NCI-H187 treated with DMSO at 0.1 percent for 48 hours (cell line): Measurements from ENCODE around the gene TCF4.

Source experiments
- DNase-seq: peaks from one replicate; lab custom pipeline; 2025; lab: John Stamatoyannopoulos, UW

TCF4 gene

GRCh38 chr18:55585920-55586561 is 2.0 kb downstream of the TCF4 start:
- no peak for DNase-seq

- DNase-seq = no peak
Measured at GRCh38 chr18:55585065-55585919, 2.7 kb downstream of the TCF4 start.

- DNase-seq = no peak
Measured at GRCh38 chr18:55584201-55584600, 3.8 kb downstream of the TCF4 start.

GRCh38 chr18:55582325-55582724 is 5.7 kb downstream of the TCF4 start:
- DNase-seq = no peak

GRCh38 chr18:55579501-55580270 is 8.3 kb downstream of the TCF4 start:
- no peak for DNase-seq

- no peak for DNase-seq
Measured at GRCh38 chr18:55577812-55578539, 10.0 kb downstream of the TCF4 start.

GRCh38 chr18:55576001-55576400 is 12.0 kb downstream of the TCF4 start:
- DNase-seq = no peak

GRCh38 chr18:55575066-55575465 is 12.9 kb downstream of the TCF4 start:
- DNase-seq = no peak

GRCh38 chr18:55573386-55573785 is 14.6 kb downstream of the TCF4 start:
- no peak for DNase-seq

- DNase-seq = no peak
Measured at GRCh38 chr18:55570966-55571365, 17.0 kb downstream of the TCF4 start.

- DNase-seq = no peak
Measured at GRCh38 chr18:55566456-55566935, 21.5 kb downstream of the TCF4 start.

GRCh38 chr18:55559739-55560138 is 28.3 kb downstream of the TCF4 start:
- no peak for DNase-seq

GRCh38 chr18:55557211-55557610 is 30.8 kb downstream of the TCF4 start:
- DNase-seq = no peak

GRCh38 chr18:55555395-55556027 is 32.5 kb downstream of the TCF4 start:
- DNase-seq = no peak

GRCh38 chr18:55552526-55553189 is 35.3 kb downstream of the TCF4 start:
- DNase-seq = peak; percentile 84

GRCh38 chr18:55551227-55551626 is 36.8 kb downstream of the TCF4 start:
- no peak for DNase-seq

- no peak for DNase-seq
Measured at GRCh38 chr18:55550471-55550870, 37.5 kb downstream of the TCF4 start.

- DNase-seq = no peak
Measured at GRCh38 chr18:55549474-55550104, 38.4 kb downstream of the TCF4 start.

GRCh38 chr18:55547705-55548056 is 40.3 kb downstream of the TCF4 start:
- DNase-seq = no peak
